ENCODE results near the gene ARID4B.
"Not testable (repeated sequence)": the region's sequence is repeated elsewhere in the genome, so short reads cannot be mapped to it uniquely, and the experiment has no call there.

Gene ARID4B, protein sequence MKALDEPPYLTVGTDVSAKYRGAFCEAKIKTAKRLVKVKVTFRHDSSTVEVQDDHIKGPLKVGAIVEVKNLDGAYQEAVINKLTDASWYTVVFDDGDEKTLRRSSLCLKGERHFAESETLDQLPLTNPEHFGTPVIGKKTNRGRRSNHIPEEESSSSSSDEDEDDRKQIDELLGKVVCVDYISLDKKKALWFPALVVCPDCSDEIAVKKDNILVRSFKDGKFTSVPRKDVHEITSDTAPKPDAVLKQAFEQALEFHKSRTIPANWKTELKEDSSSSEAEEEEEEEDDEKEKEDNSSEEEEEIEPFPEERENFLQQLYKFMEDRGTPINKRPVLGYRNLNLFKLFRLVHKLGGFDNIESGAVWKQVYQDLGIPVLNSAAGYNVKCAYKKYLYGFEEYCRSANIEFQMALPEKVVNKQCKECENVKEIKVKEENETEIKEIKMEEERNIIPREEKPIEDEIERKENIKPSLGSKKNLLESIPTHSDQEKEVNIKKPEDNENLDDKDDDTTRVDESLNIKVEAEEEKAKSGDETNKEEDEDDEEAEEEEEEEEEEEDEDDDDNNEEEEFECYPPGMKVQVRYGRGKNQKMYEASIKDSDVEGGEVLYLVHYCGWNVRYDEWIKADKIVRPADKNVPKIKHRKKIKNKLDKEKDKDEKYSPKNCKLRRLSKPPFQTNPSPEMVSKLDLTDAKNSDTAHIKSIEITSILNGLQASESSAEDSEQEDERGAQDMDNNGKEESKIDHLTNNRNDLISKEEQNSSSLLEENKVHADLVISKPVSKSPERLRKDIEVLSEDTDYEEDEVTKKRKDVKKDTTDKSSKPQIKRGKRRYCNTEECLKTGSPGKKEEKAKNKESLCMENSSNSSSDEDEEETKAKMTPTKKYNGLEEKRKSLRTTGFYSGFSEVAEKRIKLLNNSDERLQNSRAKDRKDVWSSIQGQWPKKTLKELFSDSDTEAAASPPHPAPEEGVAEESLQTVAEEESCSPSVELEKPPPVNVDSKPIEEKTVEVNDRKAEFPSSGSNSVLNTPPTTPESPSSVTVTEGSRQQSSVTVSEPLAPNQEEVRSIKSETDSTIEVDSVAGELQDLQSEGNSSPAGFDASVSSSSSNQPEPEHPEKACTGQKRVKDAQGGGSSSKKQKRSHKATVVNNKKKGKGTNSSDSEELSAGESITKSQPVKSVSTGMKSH (N-terminal part only)

DNA sequence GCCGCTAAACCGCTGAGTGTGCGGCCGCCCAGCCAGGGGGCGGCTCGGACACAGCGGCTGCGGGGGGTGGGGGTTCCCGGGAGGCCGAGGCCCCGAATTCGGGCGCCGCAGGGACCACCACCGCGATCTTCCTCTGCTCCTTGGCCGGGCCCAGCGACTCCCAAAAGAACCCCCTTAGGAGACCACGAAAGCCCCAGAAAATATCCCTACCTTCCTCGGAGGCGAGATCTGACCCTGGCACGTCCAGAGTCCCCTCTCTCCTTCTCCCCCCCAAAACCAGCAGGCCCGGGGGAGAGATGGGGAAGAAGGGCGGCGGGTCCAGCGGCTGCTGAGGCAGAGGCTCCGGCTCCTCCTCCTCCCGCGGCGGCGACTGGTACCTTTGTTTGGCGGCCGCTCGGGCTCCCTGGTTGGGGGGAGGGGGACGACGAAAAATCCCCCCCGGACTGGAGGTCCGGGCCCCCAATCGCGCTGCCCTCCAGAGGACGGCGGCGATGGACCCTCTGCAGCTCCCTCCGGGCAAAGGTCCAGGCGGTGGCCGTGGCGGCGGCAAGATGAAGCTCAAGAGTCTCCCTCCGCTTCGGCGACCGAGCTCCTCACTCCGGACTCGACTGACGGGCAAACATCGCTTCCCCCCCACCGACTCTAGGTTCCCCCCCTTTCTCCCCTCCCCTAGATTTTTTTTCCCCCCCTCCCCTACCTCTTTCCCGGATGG, at the start of gene ARID4B:
ARID4B (minus strand) TSS at position 621 of the 712 bp plus-strand sequence. CDS start 1,260 bp downstream, outside the sequence.
- DNase-seq = no peak

DNA sequence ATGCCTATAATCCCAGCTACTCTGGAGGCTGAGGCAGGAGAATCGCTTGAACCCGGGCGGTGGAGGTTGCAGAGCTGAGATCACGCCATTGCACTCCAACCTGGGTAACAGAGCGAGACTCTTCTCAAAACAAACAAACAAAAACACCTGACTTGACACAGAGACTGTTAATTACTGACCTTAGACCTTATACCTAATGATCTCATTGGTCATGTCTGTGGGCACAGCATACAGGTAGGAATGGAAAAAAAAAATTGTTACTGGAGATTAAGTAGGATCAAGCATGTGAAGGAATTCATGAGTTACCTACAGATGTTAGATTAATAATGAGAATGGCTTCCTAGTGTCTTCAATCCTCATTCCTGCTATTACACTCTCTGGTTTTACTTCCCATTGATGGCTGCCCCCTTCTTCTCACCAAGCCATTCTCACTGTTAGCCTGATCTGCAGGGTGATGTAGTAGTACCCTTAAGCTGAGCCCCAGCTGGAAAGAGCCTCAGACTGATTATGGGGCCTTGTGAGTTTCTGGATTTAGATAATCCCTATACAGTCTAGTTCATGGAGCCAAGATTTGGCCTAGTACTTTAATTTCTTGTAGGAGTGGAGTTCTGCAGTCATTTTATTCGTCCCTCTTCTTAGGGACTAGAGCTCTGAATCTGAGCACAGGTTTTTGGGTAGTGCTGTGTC, 48.1 kb upstream of the ARID4B start:
- DNase-seq = no peak

DNA sequence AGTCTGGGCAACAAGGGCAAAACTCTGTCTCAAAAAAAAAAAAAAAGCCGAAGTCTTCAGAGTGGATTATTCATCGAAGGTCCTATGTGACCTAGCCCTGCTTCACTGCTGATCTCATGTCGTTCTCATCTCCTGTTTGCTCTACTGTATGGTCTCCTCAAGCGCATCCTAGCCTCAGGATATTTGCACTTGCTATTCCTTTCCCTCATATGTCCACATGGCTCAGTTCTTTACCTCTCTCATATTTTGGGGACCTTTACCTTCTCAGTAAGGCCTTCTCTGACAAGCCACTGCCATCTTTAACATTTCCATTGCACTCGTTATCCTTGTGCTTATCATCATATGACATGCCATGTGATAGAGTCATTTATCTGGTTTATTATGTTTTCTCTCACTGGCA, 41.8 kb upstream of the ARID4B start:
- no peak for DNase-seq

DNA sequence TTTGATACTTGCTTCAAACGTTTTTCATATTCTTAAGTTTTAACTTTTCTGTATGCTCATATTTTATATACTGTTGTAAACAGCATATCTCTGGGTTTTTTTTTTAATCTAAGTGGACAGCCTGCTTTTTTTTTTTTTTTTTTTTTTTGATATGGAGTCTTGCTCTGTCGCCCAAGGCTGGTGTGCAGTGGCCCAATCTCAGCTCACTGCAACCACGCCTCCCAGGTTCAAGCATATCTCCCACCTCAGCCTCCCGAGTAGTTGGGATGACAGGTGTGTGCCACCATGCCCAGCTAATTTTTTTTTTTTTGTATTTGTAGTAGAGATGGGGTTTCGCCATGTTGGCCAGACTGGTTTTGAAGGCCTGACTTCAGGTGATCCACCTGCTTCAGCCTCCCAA, 40.4 kb upstream of the ARID4B start:
- DNase-seq = no peak

DNA sequence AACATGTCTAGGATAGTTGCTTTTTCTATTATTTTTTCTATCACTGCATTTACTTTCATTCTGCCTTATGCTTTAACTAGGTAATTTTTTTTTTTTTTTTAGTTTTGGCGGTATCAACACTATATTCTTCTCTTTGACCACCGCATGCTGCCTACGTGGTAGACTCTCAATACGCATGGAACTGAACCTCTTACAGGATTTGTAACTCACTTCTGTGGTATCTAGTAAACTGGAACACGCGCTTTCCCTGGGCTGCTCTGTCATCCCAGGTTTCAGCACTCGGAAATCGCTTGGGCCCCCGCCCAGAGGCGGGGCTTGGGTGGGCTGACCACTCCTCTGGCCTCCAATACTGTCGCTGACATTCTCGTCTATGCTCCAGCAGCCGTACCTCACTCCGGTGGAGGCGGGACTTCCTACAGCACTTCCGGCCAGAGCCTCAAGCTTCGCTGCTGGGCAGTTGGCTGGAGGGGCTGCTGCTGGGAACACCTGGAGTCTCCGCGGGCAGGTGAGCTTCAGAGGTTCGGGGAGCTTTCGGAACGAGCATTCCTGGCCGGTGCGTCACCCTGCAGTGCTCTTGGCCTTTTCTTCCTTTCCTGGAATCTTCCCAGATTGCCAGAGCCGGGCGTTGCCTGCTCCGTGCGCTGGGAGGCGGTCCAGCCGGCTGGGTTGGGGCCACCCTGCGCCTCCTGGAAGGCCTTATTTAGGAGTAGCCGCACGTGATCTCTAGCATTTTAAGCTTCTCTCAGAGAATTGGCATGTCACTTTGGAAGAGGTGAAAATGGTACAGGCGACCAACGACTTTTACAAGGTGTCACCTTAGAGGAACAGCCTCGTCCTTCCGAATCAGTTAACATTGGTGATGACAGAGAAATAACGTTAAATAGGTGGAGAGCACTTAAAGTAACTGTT, 39.3 kb upstream of the ARID4B start, which contains the start of gene TBCE:
TBCE (plus strand) TSS at position 428 of the 909 bp plus-strand sequence. CDS start 12,623 bp downstream, outside the sequence.
- DNase-seq = peak; percentile 97

DNA sequence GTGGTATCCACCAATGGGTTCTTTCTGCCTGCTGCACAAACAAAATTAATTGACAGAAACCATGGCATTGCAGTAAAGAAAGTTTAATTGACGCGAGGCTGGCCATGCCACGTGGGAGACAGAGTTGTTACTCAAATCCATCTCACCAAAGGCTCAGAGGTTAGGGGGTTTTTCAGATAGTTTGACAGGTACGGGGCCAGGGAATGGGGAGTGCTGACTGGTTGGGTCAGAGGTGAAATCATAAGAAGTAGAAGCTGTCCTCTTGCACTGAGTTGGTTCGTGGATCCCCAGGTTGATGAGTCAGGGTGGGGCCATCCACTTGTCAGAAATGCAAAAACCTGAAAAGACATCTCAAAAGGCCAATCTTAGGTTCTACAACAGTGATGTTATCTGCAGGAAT, 38.3 kb upstream of the ARID4B start:
- DNase-seq = no peak

DNA sequence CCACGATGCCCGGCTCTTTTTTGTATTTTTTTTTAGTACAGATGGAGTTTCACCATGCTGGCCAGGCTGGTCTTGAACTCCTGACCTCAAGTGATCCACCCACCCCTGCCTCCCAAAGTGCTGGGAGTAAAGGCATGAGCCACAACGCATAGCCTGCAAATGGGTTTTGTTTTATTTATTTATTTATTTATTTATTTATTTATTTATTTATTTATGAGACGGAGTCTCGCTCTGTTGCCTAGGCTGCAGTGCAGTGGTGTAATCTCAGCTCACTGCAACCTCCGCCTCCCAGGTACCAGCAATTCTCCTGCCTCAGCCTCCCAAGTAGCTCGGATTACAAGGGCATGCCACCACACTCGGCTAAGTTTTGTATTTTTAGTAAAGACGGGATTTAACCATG, 36.2 kb upstream of the ARID4B start:
- not testable (repeated sequence) for DNase-seq

DNA sequence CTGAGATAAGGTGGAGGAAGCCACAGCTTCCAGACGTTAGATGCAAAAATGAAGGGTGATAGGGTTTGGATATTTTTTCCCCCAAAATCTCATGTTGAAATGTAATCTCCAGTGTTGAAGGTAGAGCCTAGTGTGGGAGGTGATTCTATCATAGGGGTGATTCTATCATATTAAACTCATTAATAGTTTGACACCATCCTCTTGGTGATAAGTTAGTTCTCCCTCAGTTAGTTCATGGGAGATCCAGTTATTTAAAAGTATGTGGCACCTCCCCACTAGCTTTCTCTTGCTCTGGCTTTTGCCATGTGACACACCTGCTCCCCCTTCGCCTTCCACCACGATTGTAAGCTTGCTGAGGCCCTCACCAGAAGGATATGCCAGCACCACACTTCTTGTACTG, 30.9 kb upstream of the ARID4B start:
- DNase-seq = no peak

DNA sequence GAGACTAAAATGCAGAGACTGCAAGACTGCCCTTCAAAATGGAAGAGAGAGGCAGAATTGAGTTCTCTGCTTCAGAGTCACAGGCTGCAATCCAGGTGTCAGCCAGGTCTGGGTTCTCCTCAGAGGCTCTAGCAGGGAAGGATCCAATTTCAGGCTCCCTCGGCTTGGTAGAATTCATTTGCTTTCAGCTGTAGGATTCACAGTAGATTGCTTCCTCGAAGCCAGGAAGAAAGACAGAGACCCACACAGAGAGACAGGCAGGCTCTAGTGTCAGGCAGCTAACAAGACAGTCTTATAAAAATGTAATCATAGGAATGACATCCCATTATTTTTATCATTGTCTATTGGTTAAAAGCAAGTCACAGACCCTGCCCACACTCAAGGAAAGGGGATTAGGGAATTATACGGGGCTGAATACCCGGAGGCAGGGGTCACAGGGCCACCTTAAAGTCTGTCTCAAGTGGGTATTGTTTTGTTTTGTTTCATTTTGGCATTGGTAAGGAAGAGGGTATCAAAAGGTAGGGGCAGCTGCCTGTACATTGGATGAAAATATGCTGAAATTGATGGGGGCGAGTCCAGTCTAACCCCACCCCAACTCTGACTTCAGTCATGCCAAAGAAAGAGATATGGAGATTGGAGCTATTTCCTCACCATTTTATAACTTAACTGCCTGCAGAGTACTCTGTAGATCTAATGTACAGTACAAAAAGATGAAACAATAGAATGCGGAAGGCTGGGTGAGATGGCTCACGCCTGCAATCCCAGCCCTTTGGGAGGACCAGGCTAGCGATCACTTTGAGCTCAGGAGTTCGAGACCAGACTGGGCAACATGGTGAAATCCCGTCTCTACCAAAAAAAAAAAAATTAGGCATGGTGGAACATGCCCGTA, 29.8 kb upstream of the ARID4B start:
- DNase-seq = peak; percentile 37

DNA sequence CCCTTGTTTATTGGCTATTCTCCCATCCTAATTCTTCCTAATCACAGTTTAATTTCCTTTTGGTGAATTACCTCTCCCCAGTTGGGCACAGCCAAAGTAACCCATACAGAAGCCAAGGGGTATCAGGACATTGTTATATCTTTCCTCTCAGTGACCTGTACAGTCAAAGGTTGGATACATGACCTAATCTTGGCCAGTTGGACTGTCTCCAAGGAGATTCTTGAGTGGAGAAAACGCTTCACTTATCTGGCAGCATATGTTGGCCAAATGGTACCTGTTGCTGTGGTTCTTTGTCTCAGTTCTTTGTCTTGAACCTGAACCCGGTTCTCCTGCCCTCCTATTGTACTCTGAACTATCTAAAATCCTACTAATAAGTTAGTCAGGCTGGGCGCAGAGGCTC, 23.9 kb upstream of the ARID4B start:
- no peak for DNase-seq

DNA sequence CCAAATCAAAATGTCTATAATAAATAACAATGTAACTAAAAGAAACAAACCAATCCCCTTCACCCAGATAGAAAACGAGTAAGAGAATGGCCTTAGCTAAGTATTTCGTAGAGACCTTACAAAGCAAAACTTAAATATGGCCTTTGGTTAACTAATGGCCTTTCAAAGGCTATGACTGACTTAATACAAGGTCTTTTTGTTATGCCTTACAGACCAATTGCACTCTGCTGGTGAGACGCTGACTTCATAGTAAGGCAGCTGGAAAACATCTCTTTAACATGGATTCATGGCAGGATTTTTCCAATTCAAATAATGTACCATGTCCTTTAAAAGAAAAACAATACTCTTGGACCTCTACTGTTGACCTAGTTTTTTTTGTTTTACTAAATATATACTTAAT, 23.5 kb upstream of the ARID4B start:
- DNase-seq = no peak

DNA sequence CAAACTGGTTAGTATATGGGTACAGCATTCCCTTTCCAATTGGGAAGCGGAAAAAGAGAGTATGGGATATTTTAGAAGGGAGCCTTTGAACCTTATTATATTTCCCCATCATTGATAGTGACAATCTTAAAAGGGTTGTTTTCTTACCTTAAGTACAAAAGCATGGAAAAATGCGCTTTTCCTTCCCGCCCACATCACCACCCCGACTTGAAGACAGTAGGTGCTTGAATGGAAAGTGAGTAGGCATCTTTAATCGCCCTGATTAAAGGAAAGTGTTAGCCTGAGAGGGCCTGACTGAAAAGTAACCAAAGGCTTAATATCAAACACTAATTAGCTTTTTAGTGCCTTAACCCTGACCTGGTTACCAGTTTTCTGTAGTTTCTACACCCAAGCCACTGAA, 15.7 kb upstream of the ARID4B start:
- DNase-seq = no peak

DNA sequence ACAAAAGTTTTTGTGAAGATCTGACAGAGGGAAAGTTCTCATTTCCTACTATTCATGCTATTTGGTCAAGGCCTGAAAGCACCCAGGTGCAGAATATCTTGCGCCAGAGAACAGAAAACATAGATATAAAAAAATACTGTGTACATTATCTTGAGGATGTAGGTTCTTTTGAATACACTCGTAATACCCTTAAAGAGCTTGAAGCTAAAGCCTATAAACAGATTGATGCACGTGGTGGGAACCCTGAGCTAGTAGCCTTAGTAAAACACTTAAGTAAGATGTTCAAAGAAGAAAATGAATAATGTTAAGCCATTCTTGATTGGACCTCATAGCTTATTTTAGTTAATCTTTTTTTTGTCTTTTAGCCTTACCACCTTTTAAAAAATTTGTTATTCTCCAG, 14.5 kb upstream of the ARID4B start:
- no peak for DNase-seq

DNA sequence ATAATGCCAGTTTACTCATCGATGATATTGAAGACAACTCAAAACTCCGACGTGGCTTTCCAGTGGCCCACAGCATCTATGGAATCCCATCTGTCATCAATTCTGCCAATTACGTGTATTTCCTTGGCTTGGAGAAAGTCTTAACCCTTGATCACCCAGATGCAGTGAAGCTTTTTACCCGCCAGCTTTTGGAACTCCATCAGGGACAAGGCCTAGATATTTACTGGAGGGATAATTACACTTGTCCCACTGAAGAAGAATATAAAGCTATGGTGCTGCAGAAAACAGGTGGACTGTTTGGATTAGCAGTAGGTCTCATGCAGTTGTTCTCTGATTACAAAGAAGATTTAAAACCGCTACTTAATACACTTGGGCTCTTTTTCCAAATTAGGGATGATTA, 14.1 kb upstream of the ARID4B start:
- DNase-seq = no peak

DNA sequence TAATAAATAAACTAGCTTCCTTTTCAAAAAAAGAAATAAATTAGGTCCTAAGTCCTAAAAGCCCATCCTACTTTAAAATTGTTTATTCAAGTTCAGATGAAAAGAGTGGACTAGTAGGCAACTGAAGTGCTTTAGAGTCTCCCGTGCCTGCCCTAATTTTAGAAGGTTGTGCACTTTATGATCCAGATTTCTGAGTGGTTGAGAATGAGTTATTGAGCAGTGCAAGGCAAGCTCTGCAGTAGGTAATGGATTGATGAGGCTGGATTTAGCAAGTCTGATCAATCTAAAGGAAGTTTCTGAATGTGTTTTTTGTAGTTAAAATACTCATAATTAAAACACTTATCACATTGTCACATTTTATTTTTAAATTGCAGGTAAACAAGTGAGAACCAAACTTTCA, 13.4 kb upstream of the ARID4B start:
- DNase-seq = no peak

DNA sequence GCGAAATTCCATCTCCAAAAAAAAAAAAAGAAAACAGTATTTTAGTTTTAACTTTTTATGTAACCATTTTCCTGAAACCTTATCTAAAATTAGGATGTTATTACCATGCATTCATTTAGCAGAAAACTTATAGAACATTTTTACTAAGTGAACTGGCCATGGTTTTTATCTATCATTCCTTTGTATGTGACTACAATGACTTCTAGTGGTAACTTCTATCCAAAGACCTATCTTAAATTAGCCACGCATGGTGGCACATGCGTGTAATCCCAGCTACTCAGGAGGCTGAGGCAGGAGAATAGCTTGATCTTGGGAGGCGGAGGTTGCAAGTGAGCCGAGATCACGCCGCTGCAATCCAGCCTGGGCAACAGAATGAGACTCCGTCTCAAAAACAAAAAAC, 11.8 kb upstream of the ARID4B start:
- no peak for DNase-seq

DNA sequence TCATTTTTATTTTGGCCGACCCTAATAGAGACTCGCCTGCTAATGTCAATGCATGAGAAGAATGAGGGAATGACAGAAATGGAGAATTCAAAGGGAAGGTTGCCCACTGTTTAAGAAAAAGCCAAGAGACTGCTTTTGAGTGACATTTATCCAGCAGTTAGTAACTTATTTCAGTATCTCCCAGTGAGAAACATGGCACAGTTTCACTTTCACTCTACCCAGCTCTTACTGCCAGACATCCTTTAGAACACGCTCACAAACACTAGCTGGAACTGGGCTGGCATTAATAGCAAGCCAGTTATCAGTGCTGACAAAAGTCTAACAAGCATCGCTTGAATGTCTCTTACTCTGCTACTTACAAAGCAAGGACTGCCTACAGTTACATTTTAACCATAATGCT, 8.9 kb upstream of the ARID4B start:
- no peak for DNase-seq

DNA sequence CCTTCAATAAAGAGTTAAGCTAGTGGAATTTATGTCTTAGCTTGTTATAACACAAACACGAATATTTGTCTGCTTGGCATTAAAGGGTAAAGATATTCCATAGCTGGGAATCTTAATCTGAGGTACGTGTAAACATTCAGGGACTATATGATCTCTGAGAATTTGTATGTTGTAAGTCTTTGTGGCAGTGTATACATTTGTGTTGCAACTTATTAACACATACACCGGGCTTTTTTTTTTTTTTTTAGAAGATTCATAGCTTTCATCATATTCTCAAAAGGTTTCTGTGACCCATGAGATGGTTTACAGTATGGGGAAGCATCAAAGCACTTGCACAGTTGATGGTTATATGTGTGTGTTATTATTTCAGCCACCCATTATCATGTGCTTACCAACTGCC, 3.4 kb upstream of the ARID4B start:
- DNase-seq = no peak

DNA sequence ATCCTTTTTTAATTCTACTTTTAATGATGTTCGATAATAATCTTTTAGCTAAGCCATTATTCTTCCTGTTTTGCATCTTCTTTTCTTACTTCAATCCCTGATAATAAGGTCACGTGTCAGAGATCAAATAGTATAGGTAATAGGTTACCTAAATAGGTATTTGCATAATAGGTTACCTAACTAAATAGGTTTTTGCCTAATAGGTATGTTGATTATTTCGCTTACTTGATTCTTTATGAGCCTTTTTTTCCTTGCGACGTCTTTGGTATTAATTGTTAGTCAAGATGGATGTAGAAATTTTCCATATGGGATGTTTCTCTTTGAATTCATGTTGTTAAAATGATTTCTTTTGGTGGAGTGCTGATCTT, 2.9 kb upstream of the ARID4B start:
- no peak for DNase-seq
